HG03159 (cell line): ENCODE measurements around the gene NT5DC3.
"Not testable (repeated sequence)": the region's sequence is repeated elsewhere in the genome, so short reads cannot be mapped to it uniquely, and the experiment has no call there.

Experiments used
- ATAC-seq: cut with Tn5 transposase; IDR thresholded peaks from one replicate; pipeline ENCODE4 v1.9.1; 2021; ENCODE audit warnings: mild to moderate bottlenecking, moderate library complexity; ENCODE audit not compliant: unreplicated experiment

NT5DC3 gene

GRCh38 chr12:103855896-103856657 lies 15.0 kb upstream of the NT5DC3 start:
- no peak for ATAC-seq

GRCh38 chr12:103855036-103855712 lies 14.1 kb upstream of the NT5DC3 start:
- ATAC-seq = no peak

GRCh38 chr12:103854372-103854973 lies 13.4 kb upstream of the NT5DC3 start:
- ATAC-seq = no peak

- no peak for ATAC-seq
Measured at GRCh38 chr12:103852498-103852997, 11.5 kb upstream of the NT5DC3 start.

- no peak for ATAC-seq
Measured at GRCh38 chr12:103851127-103851526, 10.1 kb upstream of the NT5DC3 start.

DNA sequence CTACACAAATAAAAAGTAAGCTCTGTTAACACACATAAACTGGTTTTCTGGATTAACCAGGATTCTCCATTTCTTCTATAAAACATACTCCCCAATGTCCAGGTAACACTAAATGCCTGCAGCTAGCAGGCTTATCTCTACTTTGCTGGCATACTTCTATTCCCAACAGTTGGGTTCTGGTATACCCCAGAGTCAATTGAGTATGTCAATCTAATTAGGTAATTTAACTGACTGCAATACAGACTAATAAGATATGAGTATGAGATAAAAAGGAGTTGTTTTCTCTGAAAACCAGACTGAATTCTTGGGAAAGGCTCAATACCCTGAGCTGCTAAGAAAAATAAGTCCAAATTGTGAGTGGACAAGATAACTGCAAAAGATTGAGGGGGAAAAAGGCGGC lies 9.4 kb upstream of the NT5DC3 start:
- ATAC-seq = no peak

- ATAC-seq = no peak
Measured at GRCh38 chr12:103848917-103849491, 8.0 kb upstream of the NT5DC3 start.

- no peak for ATAC-seq
Measured at GRCh38 chr12:103848143-103848542, 7.1 kb upstream of the NT5DC3 start.

- no peak for ATAC-seq
Measured at GRCh38 chr12:103846415-103846814, 5.4 kb upstream of the NT5DC3 start.

- ATAC-seq = no peak
Measured at GRCh38 chr12:103844305-103844704, 3.3 kb upstream of the NT5DC3 start.

- ATAC-seq = peak; percentile 9
Measured at GRCh38 chr12:103841690-103842584, 903 bp upstream of the NT5DC3 start.

- ATAC-seq = peak; percentile 34
Measured at GRCh38 chr12:103840462-103840875, 565 bp downstream of the NT5DC3 start.

DNA sequence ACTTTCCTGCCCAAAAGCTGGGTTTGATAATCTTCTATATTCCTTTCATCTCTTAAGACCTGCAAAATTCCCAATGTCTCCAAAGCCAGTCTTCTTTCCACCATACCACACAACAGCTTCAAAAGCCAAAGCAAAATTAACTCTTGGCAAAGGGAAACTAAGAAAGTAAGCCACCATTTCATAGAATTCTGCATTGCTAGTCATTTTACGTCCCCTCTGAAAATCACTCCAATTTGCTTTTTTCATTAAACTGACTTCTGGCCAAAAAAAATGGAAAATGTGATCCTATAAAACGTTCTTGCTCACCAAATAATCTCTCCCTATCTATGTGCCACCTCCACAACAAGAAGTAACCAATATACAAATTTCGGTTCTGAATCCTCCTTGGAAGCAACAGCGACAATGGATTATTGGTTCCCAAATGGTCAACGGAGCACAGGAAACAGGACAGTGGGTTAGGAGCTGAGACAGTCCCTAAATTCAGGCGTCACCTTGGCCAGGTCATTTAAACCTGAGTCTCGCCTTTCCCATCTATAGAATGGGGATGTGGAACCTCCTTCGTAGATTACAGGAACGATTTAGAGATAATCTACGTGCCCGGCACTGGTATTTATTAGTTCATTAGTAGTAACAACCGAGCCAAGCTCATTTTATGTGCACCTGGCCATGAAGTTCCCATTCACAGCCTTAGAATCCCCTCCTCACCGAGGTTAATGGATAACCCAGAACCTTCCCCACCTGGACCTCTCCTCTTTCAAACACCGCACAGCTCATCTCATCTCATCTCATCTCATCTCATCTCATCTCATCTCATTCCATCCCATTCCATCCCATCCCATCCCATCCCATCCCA lies 1.2 kb downstream of the NT5DC3 start:
- no peak for ATAC-seq

DNA sequence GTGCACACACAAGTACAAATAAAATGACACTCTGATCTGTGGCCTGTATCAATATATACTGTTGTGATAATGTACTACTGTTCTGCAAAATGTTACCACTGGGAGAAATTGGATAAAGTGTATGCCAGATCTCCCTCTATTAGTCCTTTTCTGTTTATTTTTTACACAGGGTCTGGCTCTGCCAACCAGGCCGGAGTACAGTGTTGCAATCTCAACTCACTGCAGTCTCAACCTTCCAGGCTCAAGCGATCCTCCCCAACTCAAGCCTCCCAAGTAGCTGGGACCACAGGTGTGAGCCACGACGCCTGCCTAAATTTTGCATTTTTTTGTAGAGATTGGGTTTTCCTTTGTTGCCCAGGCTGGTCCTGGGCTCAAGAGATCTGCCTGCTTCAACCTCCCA lies 1.9 kb downstream of the NT5DC3 start:
- no peak for ATAC-seq

GRCh38 chr12:103838254-103838914 lies 2.6 kb downstream of the NT5DC3 start:
- no peak for ATAC-seq

DNA sequence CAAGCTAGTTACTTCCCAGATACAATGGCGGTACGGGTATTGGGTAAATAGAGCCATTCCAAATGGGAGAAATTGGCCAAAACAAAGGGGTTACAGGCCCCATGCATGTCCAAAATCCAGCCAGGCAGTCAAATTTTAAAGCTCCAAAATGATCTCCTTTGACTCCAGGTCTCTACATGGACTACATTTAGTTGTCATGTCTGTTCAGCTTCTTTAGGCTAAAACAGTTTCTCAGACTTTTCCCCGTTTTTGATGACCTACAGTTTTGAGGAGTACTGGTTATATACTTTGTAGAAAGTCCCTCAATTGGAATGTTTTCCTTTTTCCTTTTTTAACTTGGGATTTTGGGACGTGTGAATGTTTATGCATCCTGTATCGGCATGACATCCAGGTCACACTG lies 4.7 kb downstream of the NT5DC3 start:
- no peak for ATAC-seq

- ATAC-seq = not testable (repeated sequence)
Measured at GRCh38 chr12:103835747-103836335, 5.2 kb downstream of the NT5DC3 start.

DNA sequence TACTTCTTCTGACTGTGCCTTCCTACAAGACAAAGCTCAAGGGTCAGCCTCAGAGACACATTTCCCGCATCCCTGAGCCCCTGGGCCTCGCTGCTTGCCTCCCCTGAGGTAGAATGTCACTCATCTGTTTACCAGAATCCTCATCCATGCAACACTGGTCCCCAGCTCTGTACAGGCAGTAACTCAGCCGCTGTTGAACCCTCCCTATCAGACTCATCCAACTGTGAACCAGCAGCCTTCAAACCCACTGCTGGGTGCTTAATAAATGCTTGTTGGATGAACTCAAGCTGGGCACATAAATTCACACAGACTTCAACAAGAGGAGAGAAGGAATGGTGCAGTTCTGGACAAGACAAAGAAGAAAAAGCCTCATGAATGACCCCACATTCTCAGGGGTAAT lies 6.1 kb downstream of the NT5DC3 start:
- no peak for ATAC-seq

DNA sequence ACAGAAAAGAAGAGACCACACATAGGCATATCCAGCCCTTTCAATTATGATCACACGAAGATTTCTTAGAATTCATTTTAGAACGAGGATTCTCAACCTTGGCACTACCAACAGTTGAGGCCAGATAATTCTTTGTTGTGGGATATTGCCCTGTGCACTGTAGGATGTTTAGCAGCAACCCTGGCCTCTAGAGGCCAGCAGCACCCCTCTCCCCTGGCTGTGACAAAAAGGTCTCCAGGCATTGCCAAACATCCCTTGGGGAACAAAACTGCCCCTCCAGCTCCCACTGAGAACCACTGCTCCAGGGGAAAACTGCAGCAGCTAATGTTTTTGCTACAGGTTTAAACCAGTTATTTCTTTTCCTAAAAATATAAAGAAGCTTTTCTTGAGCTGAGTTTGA lies 7.1 kb downstream of the NT5DC3 start:
- ATAC-seq = no peak
